ENCODE results near the gene DDX28. TPM values are rescaled to one million over a fixed set of nuclear protein-coding genes. Genes with fewer than 3 reads are reported as not detected.
"Not testable (repeated sequence)": the region's sequence is repeated elsewhere in the genome, so short reads cannot be mapped to it uniquely, and the experiment has no call there.

DDX28 gene
- polyA plus RNA-seq, 1 donor = 9.9 TPM

DNA sequence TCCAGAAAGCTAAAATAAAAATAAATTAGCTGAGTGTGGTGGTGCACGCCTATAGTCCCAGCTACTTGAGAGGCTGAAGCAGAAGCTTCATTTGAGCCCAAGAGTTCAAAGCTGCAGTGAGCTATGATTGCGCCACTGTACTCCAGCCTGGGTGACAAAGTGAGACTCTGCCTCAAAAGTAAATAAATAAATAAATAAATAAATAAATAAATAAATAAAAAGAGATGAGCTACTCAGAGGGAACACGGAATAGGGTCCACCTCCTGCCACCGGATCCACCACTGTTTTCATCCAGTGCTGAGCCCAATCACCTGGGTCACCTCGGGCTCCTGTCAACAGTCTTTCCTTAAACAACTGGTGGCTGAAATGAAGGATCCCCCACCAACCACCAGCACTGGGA is 36.1 kb downstream of the DDX28 start:
- DNase-seq = no peak
- H3K4me1 ChIP-seq (ENCODE audit: control insufficient read depth, insufficient read depth, low read length) = no peaks in the 10 kb centered on the region
- WGBS (ENCODE audit: insufficient coverage, low lambda C conversion rate) = no CpG with 5 or more reads among the region's 5 CpGs
- H3K27me3 ChIP-seq (ENCODE audit: control insufficient read depth, insufficient read depth, low read length) = no peaks in the 10 kb centered on the region
- H3K27ac ChIP-seq (ENCODE audit: low read length) = no peak overlapping the region
- H3K4me3 ChIP-seq (ENCODE audit: low read length) = no peak overlapping the region
- H3K36me3 ChIP-seq (ENCODE audit: control insufficient read depth, insufficient read depth, low read length) = no peaks in the 10 kb centered on the region
- H3K9me3 ChIP-seq (ENCODE audit: control insufficient read depth, low read depth, low read length) = no peaks in the 10 kb centered on the region

DNA sequence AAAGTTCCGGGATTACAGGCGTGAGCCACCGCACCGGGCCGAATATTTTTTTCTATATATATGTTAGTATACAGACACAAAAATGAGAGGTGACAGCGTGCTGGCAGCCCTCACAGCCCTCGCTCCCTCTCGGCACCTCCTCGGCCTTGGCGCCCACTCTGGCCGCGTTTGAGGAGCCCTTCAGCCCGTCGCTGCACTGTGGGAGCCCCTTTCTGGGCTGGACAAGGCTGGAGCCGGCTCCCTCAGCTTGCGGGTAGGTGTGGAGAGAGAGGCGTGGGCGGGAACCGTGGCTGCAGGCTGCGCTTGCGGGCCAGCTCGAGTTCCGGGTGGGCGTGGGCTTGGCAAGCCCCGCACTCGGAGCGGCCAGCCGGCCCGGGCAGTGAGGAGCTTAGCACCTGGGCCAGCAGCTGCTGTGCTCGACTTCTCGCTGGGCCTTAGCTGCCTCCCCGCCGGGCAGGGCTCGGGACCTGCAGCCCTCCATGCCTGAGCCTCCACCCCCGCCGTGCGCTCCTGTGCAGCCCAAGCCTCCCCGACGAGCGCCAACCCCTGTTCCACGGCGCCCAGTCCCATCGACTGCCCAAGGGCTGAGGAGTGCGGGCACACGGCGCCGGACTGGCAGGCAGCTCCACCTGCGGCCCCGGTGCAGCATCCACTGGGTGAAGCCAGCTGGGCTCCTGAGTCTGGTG is 40.9 kb downstream of the DDX28 start:
- H3K27ac ChIP-seq (ENCODE audit: low read length) = no peak overlapping the region
- no peak for DNase-seq
- no peaks in the 10 kb centered on the region for H3K36me3 ChIP-seq (ENCODE audit: control insufficient read depth, insufficient read depth, low read length)
- peaks cover 3% of the 10 kb centered on the region for H3K9me3 ChIP-seq (ENCODE audit: control insufficient read depth, low read depth, low read length)
- WGBS (ENCODE audit: insufficient coverage, low lambda C conversion rate) = no CpG with 5 or more reads among the region's 49 CpGs
- H3K4me1 ChIP-seq (ENCODE audit: control insufficient read depth, insufficient read depth, low read length) = no peaks in the 10 kb centered on the region
- H3K4me3 ChIP-seq (ENCODE audit: low read length) = no peak overlapping the region
- peaks cover 18% of the 10 kb centered on the region for H3K27me3 ChIP-seq (ENCODE audit: control insufficient read depth, insufficient read depth, low read length)

DNA sequence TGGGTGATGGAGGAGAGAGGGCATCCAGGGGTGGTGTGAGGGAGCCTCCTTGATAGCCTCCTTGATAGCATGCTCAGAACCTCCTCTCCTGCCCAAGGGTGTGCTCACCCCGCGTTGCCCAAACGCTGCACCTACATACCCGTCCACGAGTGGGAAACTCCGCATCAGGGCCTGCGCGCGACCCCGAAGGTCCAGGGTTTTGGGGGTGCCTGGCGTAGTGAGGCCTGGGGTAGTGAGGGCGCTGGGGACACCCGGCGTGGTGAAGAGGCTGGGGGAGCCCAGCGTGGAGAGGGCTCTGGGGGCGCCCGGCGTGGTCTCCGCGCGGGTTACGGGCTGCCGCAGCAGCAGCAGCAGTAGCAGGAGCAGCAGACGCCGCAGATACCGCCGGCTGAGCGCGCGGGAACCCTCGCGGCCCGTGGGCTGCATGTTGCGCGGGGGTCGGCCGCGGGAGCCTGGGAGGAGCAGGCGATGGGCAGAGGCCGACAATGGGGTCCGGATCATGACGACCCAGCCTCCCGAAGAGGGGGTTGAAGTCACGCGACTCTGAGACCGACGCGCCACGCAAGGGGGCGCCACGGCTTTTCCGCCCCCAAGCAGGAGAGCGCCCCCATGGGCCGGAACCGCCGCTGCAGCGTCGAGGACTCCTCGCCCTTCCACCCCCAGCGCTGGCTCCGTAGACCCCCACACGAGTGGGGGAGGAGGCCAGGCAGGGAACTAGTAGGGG is 42.9 kb downstream of the DDX28 start, which contains the start of gene DPEP3:
DPEP3 (minus strand) TSS at position 545 of the 724 bp plus-strand sequence; CDS start at position 426, 119 bp downstream.
- no peak for DNase-seq
- Histone ChIP-seq H3K36me3 (ENCODE audit: control insufficient read depth, insufficient read depth, low read length) (no peaks in the 10 kb centered on the region), H3K27ac (ENCODE audit: low read length) (no peak within 1 kb of the TSS), H3K4me3 (ENCODE audit: low read length) (no peak within 1 kb of the TSS), H3K27me3 (ENCODE audit: control insufficient read depth, insufficient read depth, low read length) (peaks cover 21% of the 10 kb centered on the region), H3K4me1 (ENCODE audit: control insufficient read depth, insufficient read depth, low read length) (no peaks in the 10 kb centered on the region), H3K9me3 (ENCODE audit: control insufficient read depth, low read depth, low read length) (peaks cover 3% of the 10 kb centered on the region)
- no CpG with 5 or more reads among the region's 62 CpGs for WGBS (ENCODE audit: insufficient coverage, low lambda C conversion rate)

DNA sequence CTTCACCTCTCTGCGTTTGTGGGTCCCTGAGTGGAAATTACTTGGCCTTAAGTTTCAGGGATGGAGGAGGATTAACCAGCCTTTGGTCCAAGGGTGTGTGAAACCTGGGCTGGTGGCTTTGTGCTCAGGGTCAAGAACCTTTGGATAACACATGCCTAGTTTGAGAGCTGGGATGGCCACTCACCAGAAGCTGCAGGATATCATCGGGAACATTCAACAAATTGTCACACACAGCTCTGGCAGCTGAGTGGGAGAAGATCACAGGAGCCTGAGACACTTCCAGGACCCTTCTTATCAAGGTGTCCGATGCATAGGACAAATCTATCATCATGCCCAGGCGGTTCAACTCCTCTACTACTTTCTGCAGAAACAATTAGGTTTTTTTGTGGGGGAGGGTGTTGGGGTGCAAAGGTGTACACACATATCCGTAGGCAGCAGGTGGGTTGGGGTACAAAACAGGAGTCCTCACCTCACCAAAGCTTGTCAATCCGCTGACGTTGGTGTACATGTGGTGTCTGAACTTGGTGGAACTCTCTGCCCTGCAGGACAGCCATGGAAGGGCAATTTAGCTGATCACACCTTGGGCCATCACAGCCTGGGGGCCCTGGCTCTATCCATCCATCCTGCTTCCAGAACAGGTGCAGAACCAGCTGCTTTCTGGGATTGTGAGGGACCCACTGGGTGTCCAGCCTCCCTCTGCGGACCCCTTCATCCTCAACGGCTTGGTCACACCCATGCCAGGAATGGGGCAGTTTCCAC is 45.4 kb downstream of the DDX28 start:
- Histone ChIP-seq H3K4me3 (ENCODE audit: low read length) (no peak overlapping the region), H3K27ac (ENCODE audit: low read length) (no peak overlapping the region), H3K9me3 (ENCODE audit: control insufficient read depth, low read depth, low read length) (peaks cover 3% of the 10 kb centered on the region), H3K27me3 (ENCODE audit: control insufficient read depth, insufficient read depth, low read length) (peaks cover 21% of the 10 kb centered on the region), H3K36me3 (ENCODE audit: control insufficient read depth, insufficient read depth, low read length) (no peaks in the 10 kb centered on the region), H3K4me1 (ENCODE audit: control insufficient read depth, insufficient read depth, low read length) (no peaks in the 10 kb centered on the region)
- DNase-seq = no peak
- no CpG with 5 or more reads among the region's 9 CpGs for WGBS (ENCODE audit: insufficient coverage, low lambda C conversion rate)

DNA sequence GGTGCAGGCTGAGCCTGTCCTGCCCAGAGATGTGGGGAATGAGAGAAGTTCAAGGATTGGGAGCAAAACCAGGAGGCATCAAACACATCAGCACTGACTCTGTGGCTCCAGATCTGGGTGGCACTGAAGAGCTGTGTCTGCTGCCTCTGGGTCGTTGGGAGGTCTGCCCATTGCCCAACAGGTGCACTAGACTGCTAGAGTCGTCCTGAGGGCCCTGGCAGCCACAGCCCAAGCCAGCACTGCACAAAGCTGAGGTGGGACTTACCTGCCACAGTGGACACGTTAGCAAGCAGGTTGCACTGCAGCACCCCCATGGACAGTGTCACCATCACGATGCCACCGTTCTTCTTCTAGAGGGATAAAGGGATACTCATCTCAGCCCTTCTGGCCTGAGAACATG is 46.0 kb downstream of the DDX28 start:
- Histone ChIP-seq H3K36me3 (ENCODE audit: control insufficient read depth, insufficient read depth, low read length) (no peaks in the 10 kb centered on the region), H3K27me3 (ENCODE audit: control insufficient read depth, insufficient read depth, low read length) (peaks cover 21% of the 10 kb centered on the region), H3K4me1 (ENCODE audit: control insufficient read depth, insufficient read depth, low read length) (no peaks in the 10 kb centered on the region), H3K4me3 (ENCODE audit: low read length) (no peak overlapping the region), H3K9me3 (ENCODE audit: control insufficient read depth, low read depth, low read length) (peaks cover 3% of the 10 kb centered on the region), H3K27ac (ENCODE audit: low read length) (no peak overlapping the region)
- no CpG with 5 or more reads among the region's 5 CpGs for WGBS (ENCODE audit: insufficient coverage, low lambda C conversion rate)
- no peak for DNase-seq

DNA sequence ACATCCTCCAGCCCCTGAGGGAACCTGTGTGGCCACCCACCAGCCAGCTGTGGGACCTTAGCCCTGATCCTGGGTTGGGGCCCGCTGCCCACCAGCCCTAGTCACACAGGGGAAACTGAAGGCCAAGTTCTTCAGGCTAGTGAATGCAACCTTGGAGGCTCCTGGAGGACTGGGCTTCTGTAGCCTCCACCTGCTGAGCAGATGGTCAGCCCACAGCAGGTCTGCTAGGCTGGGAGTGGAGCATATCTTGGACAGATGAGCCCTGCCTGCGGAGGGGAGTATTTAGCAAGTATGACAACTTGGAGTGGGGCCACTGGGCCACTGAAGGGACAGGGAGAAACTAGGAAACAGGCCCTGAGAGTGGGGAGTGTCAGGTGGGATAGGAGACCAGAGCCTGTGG is 46.8 kb downstream of the DDX28 start:
- Histone ChIP-seq H3K4me3 (ENCODE audit: low read length) (no peak overlapping the region), H3K27me3 (ENCODE audit: control insufficient read depth, insufficient read depth, low read length) (peaks cover 19% of the 10 kb centered on the region), H3K36me3 (ENCODE audit: control insufficient read depth, insufficient read depth, low read length) (no peaks in the 10 kb centered on the region), H3K9me3 (ENCODE audit: control insufficient read depth, low read depth, low read length) (peaks cover 3% of the 10 kb centered on the region), H3K27ac (ENCODE audit: low read length) (no peak overlapping the region), H3K4me1 (ENCODE audit: control insufficient read depth, insufficient read depth, low read length) (no peaks in the 10 kb centered on the region)
- WGBS (ENCODE audit: insufficient coverage, low lambda C conversion rate) = no CpG with 5 or more reads among the region's 2 CpGs
- no peak for DNase-seq

DNA sequence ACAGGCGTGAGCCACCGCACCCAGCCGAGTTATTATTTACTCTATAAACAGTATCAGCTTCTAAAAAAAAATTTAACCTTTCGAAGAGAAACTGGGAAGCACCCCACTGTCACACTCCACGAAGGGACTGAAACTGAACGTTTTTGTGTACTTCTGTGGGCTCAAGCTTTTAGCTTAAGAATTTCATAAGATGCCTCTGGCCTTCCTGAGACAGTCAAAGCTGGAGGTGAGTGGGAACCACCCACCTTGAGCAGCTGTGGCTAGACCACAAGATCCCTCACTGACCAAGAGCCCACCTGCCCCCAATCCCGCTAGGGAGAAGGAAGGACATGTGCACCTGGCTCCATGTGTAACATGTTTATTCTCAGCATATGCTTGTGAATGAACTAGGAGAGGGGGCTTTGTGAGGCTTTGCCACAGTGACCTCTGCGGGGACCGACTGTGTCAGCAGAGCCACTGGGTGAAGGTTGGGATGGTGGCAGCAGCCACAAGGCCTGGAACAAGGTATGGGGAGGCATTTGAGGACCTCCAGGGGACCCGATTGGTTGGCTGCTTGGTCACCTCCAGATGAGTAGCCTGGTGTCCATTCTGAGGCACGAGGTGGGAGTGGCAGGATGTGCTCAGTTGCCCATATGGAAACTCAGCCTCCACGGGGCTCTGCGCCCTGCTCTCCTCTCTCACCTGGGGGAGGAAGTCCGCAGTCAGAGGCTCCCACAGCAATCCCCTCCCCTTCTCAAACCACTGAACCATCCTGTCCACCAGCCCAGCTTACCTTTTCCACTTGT is 47.5 kb downstream of the DDX28 start:
- Histone ChIP-seq H3K27me3 (ENCODE audit: control insufficient read depth, insufficient read depth, low read length) (peaks cover 16% of the 10 kb centered on the region), H3K27ac (ENCODE audit: low read length) (no peak overlapping the region), H3K4me3 (ENCODE audit: low read length) (no peak overlapping the region), H3K36me3 (ENCODE audit: control insufficient read depth, insufficient read depth, low read length) (no peaks in the 10 kb centered on the region), H3K9me3 (ENCODE audit: control insufficient read depth, low read depth, low read length) (peaks cover 3% of the 10 kb centered on the region), H3K4me1 (ENCODE audit: control insufficient read depth, insufficient read depth, low read length) (no peaks in the 10 kb centered on the region)
- no peak for DNase-seq
- WGBS (ENCODE audit: insufficient coverage, low lambda C conversion rate) = no CpG with 5 or more reads among the region's 14 CpGs

DNA sequence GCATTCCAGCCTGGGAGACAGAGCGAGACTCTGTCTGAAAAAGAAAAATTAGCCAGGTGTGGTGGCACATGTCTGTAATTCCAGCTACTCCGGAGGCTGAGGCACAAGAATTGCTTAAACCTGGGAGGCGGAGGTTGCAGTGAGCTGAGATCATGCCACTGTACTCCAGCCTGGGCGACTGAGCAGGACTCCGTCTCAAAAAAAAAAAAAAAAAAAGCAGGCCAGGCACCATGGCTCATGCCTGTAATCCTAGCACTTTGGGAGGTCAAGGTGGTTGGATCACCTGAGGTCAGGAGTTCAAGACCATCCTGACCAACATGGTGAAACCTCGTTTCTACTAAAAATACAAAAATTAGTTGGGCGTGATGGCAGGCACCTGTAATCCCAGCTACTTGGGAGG is 50.7 kb downstream of the DDX28 start:
- H3K4me3 ChIP-seq (ENCODE audit: low read length); DNase-seq; H3K9me3 ChIP-seq (ENCODE audit: control insufficient read depth, low read depth, low read length); H3K27me3 ChIP-seq (ENCODE audit: control insufficient read depth, insufficient read depth, low read length); H3K27ac ChIP-seq (ENCODE audit: low read length); H3K36me3 ChIP-seq (ENCODE audit: control insufficient read depth, insufficient read depth, low read length); H3K4me1 ChIP-seq (ENCODE audit: control insufficient read depth, insufficient read depth, low read length): not testable (repeated sequence)
- WGBS (ENCODE audit: insufficient coverage, low lambda C conversion rate) = 60% methylated on average over 1 of the region's 7 CpGs

DNA sequence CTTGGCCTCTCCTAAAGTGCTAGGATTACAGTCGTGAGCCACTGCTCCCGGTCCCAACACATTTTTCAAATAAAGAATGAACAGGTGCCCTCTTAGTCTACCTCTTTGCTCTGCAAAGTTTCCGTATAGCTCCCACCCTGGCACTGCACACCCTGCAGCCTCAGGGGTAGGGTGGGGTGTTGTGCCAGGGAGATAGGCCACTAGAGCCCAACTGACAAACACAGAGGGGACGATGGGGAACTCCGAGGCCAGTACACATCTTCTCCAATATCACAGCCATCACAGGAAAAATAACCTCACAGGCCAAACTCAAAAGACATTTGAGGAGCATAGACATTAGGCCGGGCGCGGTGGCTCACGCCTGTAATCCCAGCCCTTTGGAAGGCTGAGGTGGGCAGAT is 51.9 kb downstream of the DDX28 start:
- no peaks in the 10 kb centered on the region for H3K9me3 ChIP-seq (ENCODE audit: control insufficient read depth, low read depth, low read length)
- H3K4me3 ChIP-seq (ENCODE audit: low read length) = no peak overlapping the region
- peaks cover 2% of the 10 kb centered on the region for H3K36me3 ChIP-seq (ENCODE audit: control insufficient read depth, insufficient read depth, low read length)
- peaks cover 6% of the 10 kb centered on the region for H3K4me1 ChIP-seq (ENCODE audit: control insufficient read depth, insufficient read depth, low read length)
- H3K27ac ChIP-seq (ENCODE audit: low read length) = no peak overlapping the region
- H3K27me3 ChIP-seq (ENCODE audit: control insufficient read depth, insufficient read depth, low read length) = peaks cover 3% of the 10 kb centered on the region
- no peak for DNase-seq
- 90% methylated on average over 2 of the region's 9 CpGs for WGBS (ENCODE audit: insufficient coverage, low lambda C conversion rate)
